ENCODE measurements around the gene SPNS2.

SPNS2 gene

DNA sequence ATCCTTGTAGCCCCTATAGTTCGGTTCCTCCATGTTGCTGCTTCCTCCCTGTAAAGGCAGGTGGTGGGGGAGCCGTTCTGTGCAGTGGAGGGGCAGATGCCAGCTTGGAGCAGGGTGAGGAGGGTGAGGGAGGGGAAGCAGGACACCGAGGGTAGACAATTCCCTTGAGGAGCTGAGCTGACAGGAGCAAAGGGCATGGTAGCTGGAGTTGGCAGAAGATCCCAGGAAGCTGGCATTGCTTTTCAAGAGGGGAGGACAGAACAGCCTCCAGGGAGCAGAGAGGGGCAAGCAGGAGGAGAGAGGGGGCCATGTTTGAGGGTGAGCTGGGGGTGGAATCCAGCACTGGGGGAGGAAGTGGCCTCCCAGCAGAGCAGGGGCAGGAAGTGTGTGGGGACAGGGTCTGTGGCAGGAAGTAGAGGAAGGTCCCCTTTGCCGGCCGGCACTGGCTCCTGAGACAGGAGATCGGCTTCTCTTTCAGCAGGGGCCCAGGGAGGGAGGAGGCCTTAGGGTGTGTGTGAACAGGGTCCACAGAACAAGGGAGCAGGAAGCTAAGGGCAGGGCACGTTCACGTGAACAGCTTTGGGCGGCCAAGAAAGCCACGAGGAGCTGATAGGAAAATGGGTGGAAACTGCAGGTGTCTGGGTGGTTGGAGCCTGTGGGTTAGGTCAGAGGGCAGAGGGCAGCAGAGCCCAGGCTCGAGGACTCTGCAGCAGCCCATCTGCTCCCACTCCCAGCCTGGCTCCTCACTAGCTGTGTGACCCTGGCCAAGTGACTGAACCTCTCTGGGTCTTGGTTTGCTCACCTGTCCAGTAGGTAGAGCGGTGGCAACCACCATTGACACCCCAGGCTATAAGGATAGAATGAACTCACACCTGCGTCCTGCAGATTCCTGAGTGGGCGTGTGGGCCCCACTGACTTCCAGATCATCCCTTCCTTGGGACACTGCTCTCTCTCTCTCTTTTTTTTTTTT is 17.5 kb upstream of the SPNS2 start:
- no peak for DNase-seq (ENCODE audit: low spot score)

DNA sequence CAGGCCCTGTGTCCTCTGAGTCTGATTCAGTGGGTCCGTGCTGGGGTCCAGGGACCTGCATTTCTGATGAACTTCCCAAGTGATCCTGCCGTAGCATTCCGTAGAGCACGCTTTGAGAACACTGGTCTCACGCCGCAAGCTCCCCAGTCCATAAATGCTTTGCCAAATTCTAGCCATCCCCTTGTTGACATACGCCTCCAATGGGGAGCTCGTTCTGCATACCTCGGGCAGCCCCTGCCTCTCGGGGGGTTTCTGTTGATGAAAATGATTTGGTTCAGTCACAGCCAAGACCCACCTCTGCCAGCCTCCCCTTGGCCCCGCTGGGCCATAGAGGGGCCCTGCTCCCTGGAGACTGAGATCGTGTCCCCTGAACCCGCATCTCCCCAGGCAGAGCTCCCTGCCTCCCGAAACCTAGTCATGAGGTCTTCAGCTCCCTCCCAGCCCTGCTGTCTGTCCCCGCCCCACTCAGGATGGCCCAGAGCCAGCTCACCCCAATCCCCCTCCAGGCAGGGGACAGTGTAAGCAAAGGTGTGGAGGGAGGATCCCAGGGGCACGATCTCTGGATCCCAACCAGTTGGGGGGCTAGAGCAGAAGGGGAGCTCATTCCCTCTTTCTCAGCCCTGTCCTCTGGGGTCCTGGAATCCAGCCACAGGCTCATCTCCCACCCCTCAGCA is 16.2 kb upstream of the SPNS2 start:
- DNase-seq (ENCODE audit: low spot score): no peak

DNA sequence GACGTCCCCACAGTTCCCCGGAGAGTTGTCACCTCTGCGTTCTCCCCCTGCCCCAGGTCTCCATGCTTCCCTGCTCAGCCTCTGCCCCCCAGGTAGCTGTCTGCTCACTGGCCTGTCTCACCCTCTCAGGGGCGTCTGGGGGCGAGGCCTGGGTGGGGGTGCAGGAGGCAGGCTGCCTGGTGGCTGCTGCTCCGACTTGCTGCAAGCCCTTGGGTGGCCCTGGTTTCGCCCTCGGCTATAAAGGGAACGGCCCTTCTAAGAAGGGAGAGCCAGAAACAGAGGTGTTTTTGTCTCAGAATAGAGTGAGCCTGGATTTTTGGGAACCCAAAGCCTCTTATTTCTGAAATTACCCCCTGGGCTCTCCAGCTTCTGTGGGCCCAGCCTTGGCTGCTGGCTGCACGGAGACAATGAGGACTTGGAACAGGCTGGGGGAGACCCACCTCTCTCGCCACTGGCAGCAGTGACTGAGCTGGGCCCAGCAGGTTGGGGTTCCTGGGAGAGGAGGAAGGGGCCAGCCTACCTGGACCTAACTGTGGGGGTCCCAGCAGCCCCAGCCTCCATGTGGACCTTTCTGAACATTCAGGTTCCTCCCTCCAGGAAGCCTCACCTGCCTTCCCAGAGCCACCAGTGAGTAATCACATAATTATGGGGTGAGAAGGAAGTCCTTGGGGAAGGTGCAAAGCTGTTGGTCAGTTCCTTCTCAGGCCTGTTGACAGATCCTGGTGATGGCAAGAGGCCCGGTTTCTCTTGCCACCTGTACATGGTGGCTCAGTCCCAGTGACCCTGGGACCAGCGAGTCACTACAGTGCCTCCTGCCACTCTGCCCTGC is 15.5 kb upstream of the SPNS2 start:
- no peak for DNase-seq (ENCODE audit: low spot score)

DNA sequence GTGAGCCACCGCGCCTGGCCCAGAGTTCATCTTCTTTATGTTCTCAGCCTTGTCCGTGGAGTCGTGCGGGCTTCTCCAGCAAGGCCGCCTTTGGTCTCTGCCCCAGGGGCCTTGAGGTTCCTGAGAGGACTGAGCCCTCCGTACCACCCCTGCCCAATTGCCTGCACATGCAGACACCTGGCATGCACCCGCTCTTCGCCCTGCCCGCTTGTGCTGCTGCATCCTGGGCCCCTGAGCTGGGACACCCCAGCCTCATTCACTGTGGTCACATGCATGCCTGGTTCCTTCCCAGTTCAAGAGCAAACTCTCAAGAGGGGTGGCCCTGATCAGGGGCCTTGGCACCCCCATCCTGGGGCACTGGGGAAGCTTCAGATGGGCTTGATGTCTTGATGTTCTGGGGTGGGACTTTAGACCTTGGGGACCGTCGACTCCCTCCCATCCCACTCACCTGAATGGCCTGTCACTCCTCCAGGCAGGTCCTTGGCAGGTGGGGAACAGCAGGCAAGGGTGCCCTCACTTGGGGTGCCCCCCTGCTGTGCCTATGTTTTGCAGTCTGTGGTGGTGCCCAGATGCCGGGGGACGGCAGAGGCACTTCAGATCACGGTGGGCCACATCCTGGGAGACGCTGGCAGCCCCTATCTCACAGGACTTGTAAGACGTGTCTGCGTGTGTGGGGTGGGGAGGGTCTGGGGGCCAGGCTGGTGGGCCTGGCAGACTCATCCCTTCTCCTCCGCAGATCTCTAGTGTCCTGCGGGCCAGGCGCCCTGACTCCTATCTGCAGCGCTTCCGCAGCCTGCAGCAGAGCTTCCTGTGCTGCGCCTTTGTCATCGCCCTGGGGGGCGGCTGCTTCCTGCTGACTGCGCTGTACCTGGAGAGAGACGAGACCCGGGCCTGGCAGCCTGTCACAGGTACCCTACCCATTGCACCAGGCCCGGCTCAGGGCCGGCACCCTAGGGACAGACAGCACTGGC is 12.7 kb upstream of the SPNS2 start:
- no peak for DNase-seq (ENCODE audit: low spot score)

DNA sequence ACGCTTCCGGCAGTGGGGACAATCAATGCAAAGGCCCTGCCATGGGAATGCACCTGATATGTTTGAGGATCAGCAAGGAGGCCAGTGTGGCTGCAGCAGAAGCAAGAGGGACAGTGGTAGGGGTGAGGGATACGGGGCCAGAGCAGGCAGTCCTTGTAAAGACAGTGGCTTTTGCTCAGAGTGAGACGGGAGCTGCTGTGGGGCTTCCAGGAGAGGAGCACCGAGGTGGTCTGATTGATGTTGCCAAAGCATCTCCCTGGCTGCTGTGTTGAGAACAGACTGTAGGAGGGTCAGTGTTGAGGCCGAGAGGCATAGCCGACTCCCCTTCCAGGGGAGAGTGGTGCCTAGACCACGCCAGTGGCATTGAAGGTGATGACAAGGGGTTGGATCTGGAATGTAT is 11.4 kb upstream of the SPNS2 start:
- DNase-seq (ENCODE audit: low spot score): no peak

DNA sequence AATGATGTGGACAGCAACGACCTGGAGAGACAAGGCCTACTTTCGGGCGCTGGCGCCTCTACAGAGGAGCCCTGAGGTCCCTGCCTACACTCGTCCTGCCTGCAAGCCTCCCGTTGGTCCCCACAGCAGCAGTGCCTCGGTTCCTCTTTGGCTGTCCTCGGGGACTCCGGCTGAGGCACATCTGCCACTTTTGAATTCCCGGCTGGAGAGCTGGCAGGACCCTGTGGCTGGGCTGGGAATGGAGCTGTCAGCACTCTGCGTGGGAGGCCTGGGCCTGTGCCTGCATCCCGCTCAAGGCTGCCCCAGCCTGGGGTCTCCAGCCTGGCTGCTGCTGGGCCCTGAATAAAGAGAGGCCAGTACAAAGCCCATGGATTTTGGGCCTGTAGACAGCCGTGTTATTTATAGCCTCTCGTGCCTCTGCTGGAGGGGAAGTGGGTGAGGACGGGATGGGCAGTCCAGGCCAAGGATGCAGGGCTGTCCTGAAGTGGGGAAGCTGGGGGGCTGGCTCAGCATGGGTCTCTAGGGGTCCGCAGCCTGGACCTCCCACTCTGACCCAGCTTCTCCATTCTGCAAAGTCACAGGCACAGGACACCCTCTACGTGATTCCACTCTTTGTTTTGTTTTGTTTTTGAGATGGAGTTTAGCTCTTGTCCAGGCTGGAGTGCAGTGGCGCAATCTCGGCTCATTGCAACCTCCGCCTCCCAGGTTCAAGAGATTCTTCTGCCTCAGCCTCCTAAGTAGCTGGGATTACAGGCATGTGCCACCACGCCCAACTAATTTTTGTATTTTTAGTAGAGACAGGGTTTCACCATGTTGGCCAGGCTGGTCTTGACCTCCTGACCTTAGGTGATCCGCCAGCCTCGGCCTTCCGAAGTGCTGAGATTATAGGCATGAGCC is 10.6 kb upstream of the SPNS2 start:
- DNase-seq (ENCODE audit: low spot score): no peak

DNA sequence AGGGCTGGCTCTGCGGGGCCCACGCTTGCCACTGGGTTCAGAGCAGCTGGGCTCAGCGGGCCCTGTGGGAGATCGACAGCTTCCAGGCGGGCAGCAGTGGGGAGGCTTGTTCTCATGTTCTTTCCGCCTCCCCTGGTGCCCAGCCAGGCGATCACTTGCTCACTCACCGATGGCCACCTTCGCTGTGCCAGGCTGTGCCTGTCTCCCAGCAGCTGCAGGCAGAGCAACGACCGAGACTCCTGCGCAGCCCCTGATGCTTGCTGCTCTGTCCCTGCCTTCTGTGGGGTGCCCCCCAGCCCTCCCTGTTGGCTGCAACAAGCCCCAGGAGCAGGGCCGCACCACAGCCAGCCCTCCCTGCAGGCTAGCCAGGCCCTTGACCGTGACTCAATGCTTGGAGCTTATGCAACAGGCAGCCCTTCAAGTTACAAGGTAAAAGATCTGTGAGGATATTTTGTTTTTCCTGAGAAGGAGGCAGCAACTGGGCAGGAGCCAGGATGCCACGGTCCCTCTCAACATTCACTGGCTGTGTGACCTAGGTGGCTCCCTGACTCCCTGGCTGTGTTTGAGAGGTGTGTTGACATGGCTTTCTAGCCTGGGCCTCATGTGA is 9.6 kb upstream of the SPNS2 start:
- DNase-seq (ENCODE audit: low spot score): peak; percentile 54

DNA sequence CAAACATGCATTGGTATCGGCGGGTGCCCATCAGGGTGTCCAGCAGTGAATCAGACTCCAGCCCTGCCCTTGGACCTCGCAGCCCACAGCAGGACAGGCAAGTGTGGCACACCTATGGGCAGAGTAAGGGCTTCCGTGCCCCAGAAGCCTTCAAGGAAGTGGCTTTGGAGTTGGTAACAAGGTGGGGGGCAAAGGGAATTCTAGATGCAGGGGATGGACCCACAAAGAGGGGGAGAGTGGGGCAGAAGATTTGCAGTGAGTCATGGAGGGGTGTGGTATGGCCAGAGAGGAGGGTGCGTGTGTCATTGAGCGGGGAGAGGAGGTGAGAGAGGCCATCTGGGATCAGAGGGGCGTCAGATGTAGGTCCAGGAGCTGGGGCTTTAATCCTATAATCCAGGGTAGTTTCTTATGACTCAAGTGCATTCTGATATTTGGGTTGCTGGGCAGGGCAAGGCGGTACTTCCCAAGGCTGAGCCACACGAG is 8.5 kb upstream of the SPNS2 start:
- no peak for DNase-seq (ENCODE audit: low spot score)

DNA sequence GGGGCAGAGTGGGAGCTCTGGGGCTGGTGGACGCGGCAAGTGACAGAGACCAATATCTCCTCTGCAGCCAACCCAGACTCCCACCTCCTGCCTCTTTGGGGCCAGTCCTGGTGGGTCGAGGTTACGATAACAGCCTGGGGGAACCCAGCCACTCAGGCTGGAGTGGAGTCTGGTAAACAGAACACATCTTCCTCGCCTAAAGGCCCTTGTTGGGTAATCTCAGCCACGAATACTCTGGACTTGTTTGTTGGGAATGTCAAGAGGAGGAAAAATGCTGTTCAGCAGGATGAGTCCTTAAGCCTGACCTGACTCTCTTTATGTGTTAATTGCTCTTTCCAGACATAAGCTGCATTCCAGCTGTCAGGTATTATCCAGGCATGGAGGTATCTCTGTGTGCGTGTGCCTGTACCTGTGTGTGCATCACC is 8.0 kb upstream of the SPNS2 start:
- no peak for DNase-seq (ENCODE audit: low spot score)

DNA sequence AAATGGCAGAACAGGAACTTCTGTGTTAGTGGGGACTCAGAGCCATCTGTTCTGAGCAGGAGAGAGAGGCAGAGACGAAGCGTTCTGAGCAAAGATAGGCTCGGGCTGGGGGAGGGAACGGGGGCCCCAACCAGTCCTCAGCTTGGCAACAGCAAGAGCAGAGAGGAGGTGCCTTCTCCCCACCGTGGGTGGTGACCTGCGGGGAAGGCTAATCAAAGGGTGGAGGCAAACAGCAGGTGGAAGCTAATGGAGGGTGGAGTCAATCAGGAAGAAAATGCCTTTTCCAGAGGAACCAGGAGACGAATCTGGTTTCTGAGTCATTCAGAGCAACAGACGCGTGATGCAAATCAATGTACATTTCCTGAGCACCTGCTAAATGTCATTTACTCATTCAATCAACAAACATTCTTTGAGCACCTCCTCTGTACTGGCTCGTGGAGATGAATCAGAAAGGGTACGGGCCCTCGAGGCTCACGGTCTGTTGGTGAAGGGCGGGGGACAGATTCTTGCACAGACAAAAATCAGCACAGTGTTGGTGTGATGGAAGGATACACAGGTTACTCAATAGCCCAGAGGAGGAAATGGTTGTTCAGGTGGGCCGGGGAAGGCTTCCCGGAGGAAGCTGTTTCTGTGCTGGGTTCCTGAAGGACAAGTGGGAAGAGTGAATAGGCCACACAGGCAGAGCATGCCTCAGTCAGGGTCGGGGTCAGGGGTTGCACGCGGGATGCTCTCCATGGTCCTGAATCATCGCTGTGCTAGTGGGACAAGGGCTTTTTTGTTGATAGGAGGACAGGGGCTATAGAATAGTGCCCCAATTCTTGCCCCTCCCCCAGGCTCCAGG is 5.7 kb upstream of the SPNS2 start:
- DNase-seq (ENCODE audit: low spot score): peak; percentile 92

DNA sequence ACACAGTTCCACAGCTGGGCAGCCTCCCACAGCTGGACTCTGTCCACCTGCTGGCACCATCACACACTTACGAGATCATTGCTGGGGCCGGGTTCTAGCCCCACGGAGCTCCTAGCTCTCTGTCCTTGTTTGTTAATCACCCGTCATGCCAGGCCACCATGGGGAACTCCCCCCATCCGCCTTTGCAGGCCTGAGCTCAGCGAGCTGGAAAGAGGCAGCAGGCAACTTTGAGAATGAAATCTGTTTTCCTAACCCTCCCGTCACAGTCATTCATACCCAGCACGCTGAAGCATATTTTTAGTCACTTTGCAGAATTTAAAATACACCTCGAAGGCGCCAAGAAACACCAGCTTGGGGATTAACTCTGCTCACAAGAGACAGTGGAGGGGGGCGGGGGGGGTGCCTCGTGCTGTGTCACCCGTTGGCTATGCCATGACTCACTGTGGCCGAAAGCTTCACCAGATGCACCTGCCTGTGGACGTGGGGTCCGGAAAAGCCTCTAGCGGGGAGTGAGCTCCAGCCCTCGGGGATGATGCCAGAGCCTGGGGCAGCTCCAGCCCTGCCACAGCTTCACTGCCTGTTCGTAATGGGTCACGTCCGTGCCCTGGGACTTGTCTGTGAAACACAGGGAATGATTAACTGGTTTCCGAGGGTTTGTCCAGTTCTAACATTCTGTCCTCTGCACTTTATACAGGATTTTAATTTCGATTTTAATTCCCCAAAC is 1.4 kb upstream of the SPNS2 start:
- DNase-seq (ENCODE audit: low spot score): no peak

DNA sequence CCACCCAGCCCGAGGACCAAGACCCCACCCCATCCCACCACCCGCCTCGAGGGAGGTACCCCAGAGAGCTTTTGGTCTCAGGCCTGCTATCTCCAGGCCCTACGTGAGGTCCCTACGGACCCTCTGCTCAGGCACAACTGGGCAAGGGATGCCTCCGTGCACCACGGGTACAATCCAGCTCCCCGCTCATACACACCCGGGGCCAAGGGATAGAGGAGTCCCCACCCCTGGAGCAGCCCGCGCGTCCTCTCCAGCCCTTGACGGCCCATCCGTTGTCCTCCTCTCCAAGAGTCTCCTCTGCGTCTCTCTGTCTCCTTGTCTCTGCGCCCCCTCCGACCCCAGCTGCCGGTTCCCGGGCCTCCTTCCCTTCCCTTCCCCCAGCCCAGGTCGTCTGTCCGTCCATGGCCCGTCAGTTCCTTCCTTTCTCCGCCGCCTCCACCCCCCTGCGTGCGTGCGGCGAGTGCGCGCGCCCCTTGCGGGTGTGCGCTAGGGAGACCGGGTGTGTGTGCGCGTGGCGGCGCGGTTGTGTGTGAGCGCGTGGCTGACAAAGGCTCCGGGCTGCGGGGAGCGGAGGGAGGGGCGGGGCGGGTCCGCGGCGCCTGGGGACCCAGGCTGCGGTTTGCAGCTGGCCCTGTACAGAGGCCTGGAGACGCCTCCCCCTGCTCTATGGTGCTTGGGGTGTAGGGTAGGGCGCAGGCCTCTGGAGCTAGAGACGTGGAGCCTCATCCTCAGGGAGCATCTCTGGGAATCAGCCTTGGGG is 930 bp downstream of the SPNS2 start:
- peak; percentile 59 for DNase-seq (ENCODE audit: low spot score)

DNA sequence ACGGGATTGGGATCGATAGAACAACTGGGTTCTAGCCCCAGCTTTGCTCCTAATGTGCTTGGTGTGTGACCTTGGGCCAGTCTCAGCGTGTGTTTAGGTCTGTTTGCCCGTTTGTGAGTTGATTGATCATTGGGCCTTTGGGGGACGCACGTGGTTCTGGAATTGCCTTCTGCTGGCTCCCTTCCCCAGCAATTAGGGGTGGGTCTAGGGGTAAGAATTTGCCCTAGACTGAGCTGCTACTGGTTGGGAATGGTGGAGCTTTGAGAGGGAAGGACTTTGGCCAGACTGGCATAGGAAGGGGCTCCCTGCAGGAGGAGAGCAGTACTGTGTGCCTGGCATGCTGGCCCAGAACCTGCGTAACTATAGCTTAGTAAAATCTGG is 1.5 kb downstream of the SPNS2 start:
- no peak for DNase-seq (ENCODE audit: low spot score)

DNA sequence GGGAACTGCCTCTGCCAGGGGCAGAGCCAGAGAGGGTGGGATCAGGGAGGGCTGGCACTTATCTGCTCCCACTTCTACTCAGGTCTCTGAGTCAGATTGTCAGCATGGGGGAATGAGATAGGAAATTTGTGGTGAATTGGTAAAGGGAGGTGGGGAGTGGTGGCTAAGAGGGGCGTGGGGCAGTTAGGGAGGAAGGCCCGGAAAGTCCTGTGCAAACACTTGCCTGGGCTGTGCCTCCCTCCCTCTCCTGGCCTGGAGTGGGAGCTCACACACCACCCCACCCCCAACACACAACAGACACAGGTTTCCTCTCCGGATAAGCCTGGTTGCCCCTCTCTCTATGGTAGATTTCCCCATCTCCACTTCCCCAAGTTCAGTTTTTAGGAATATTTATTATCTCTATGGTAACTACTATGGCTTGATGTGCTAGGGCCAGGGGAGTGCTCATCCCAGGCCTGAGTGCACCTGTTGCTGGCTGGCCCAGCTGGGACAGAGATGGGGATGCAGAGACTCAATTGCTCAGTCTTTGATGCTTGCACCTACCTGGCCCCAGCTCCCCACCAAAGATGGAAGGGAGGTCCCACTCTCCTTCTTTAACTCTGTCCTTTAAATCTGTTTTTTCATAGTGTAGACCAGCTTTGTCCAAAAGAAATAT is 2.7 kb downstream of the SPNS2 start:
- no peak for DNase-seq (ENCODE audit: low spot score)

DNA sequence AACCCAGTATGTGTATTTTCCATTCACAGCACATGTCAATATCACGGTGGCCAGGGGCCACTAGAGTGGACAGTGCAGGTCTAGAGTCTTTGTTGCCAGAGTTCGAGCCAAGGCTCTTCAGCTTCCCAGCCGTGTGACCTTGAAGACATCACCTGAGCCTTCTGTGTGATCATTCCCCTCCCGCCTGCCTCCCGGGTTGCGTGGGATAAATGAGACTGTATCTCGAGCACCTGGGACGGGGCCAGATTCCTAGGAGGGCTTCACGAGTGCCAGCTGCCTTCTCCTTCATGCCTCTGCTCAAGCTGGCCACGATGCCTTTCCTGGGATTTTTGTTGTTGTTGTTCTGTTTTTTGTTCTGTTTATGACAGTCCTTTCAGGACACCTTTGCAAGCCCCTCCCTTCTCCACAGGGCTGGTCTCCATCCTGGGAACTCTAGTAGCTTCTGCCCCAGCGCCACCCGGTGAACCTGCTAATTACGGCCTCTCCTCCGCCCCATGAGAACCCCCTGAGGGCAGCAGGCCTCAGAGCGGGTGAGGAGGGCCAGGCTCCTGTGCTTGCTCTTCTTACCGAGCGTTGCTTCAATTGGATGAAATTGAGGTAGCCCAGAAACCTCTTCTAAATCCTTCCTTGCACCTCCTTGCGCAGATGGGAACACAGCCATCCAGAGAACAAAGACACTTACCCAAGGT is 3.9 kb downstream of the SPNS2 start:
- no peak for DNase-seq (ENCODE audit: low spot score)
